Activated T-cell treated with anti-CD3 and anti-CD28 coated beads, Interleukin-2, amount 50 U/mL, for 24 hours (primary cell): ENCODE data around the gene COMMD10.

Experiments used
- DNase-seq: peaks from one replicate; pipeline ENCODE4 v3.0.0-alpha.2; 2020
- H3K27ac Mint-ChIP-seq: 2 replicates; pipeline ENCODE4 v1.8.0; 2020; ENCODE audit warnings: mild to moderate bottlenecking, mixed read lengths
- H3K27me3 Mint-ChIP-seq: 2 replicates; pipeline ENCODE4 v1.8.0; 2020; ENCODE audit warnings: mixed read lengths
- H3K36me3 Mint-ChIP-seq: 2 replicates; pipeline ENCODE4 v1.8.0; 2020; ENCODE audit warnings: low read depth, mixed read lengths
- H3K4me1 Mint-ChIP-seq: 2 replicates; pipeline ENCODE4 v1.8.0; 2020; ENCODE audit warnings: low read depth, mixed read lengths
- H3K4me3 Mint-ChIP-seq: 2 replicates; pipeline ENCODE4 v1.8.0; 2020; ENCODE audit warnings: mild to moderate bottlenecking, moderate library complexity, mixed read lengths
- H3K9me3 Mint-ChIP-seq: 2 replicates; pipeline ENCODE4 v1.8.0; 2020; ENCODE audit warnings: mixed read lengths

The COMMD10 gene

GRCh38 chr5:116212225-116212624 lies 127.4 kb downstream of the COMMD10 start:
- Mint-ChIP-seq H3K36me3 (peaks cover 5% of the 10 kb centered on the region), H3K4me3 (no peak overlapping the region), H3K9me3 (no peaks in the 10 kb centered on the region), H3K4me1 (no peaks in the 10 kb centered on the region), H3K27me3 (no peaks in the 10 kb centered on the region), H3K27ac (no peak overlapping the region)
- no peak for DNase-seq

GRCh38 chr5:116216246-116216645 lies 131.4 kb downstream of the COMMD10 start:
- Mint-ChIP-seq H3K36me3 (peaks cover 19% of the 10 kb centered on the region), H3K9me3 (no peaks in the 10 kb centered on the region), H3K27ac (no peak overlapping the region), H3K4me1 (no peaks in the 10 kb centered on the region), H3K4me3 (no peak overlapping the region), H3K27me3 (no peaks in the 10 kb centered on the region)
- no peak for DNase-seq

GRCh38 chr5:116225281-116225922 lies 140.6 kb downstream of the COMMD10 start:
- DNase-seq = no peak
- H3K9me3 Mint-ChIP-seq = peaks cover 8% of the 10 kb centered on the region
- no peak overlapping the region for H3K27ac Mint-ChIP-seq

GRCh38 chr5:116229131-116229689 lies 144.4 kb downstream of the COMMD10 start:
- Mint-ChIP-seq H3K27ac (no peak overlapping the region), H3K9me3 (peaks cover 4% of the 10 kb centered on the region), H3K4me1 (no peaks in the 10 kb centered on the region), H3K4me3 (no peak overlapping the region), H3K36me3 (peaks cover 50% of the 10 kb centered on the region), H3K27me3 (no peaks in the 10 kb centered on the region)
- DNase-seq = no peak

More at GRCh38 chr5:116225281-116225922, 140.6 kb downstream of the COMMD10 start:
- Mint-ChIP-seq H3K36me3 (peaks cover 47% of the 10 kb centered on the region), H3K4me1 (no peaks in the 10 kb centered on the region), H3K27me3 (no peaks in the 10 kb centered on the region), H3K4me3 (no peak overlapping the region)

- no peaks in the 10 kb centered on the region for H3K9me3 Mint-ChIP-seq
- H3K4me1 Mint-ChIP-seq = no peaks in the 10 kb centered on the region
- no peak for DNase-seq
- no peak overlapping the region for H3K27ac Mint-ChIP-seq
- peaks cover 49% of the 10 kb centered on the region for H3K36me3 Mint-ChIP-seq
- no peaks in the 10 kb centered on the region for H3K27me3 Mint-ChIP-seq
- H3K4me3 Mint-ChIP-seq = no peak overlapping the region
These were observed 146.5 kb downstream of the COMMD10 start for GRCh38 chr5:116231288-116231687.

GRCh38 chr5:116234681-116235080 lies 149.9 kb downstream of the COMMD10 start:
- Mint-ChIP-seq H3K9me3 (no peaks in the 10 kb centered on the region), H3K27me3 (no peaks in the 10 kb centered on the region), H3K27ac (no peak overlapping the region), H3K36me3 (peaks cover 53% of the 10 kb centered on the region), H3K4me3 (no peak overlapping the region), H3K4me1 (no peaks in the 10 kb centered on the region)
- DNase-seq = no peak

GRCh38 chr5:116237917-116238500 lies 153.2 kb downstream of the COMMD10 start:
- DNase-seq = no peak
- Mint-ChIP-seq H3K27me3 (no peaks in the 10 kb centered on the region), H3K4me1 (no peaks in the 10 kb centered on the region), H3K4me3 (no peak overlapping the region), H3K9me3 (peaks cover 4% of the 10 kb centered on the region), H3K36me3 (peaks cover 67% of the 10 kb centered on the region), H3K27ac (no peak overlapping the region)

- no peak for DNase-seq
- Mint-ChIP-seq H3K9me3 (peaks cover 27% of the 10 kb centered on the region), H3K36me3 (peaks cover 71% of the 10 kb centered on the region), H3K4me3 (no peak overlapping the region), H3K27ac (no peak overlapping the region), H3K4me1 (no peaks in the 10 kb centered on the region), H3K27me3 (no peaks in the 10 kb centered on the region)
These were observed 157.5 kb downstream of the COMMD10 start for GRCh38 chr5:116242343-116242742.

GRCh38 chr5:116248432-116248831 lies 163.6 kb downstream of the COMMD10 start:
- Mint-ChIP-seq H3K4me1 (no peaks in the 10 kb centered on the region), H3K4me3 (no peak overlapping the region), H3K27ac (no peak overlapping the region), H3K27me3 (no peaks in the 10 kb centered on the region), H3K36me3 (peaks cover 46% of the 10 kb centered on the region), H3K9me3 (peaks cover 34% of the 10 kb centered on the region)
- no peak for DNase-seq

- peaks cover 29% of the 10 kb centered on the region for H3K9me3 Mint-ChIP-seq
- no peak overlapping the region for H3K4me3 Mint-ChIP-seq
- H3K27me3 Mint-ChIP-seq = no peaks in the 10 kb centered on the region
- H3K4me1 Mint-ChIP-seq = no peaks in the 10 kb centered on the region
- H3K36me3 Mint-ChIP-seq = peaks cover 43% of the 10 kb centered on the region
- DNase-seq = no peak
- H3K27ac Mint-ChIP-seq = no peak overlapping the region
These were observed 164.8 kb downstream of the COMMD10 start for GRCh38 chr5:116249648-116250047.

- DNase-seq = no peak
- Mint-ChIP-seq H3K9me3 (peaks cover 5% of the 10 kb centered on the region), H3K4me1 (no peaks in the 10 kb centered on the region), H3K36me3 (peaks cover 38% of the 10 kb centered on the region), H3K4me3 (no peak overlapping the region), H3K27ac (no peak overlapping the region), H3K27me3 (no peaks in the 10 kb centered on the region)
These were observed 171.9 kb downstream of the COMMD10 start for GRCh38 chr5:116256717-116257116.

GRCh38 chr5:116265471-116265870 lies 180.6 kb downstream of the COMMD10 start:
- no peak for DNase-seq
- H3K36me3 Mint-ChIP-seq = peaks cover 58% of the 10 kb centered on the region

GRCh38 chr5:116271446-116272025 lies 186.7 kb downstream of the COMMD10 start:
- Mint-ChIP-seq H3K27ac (no peak overlapping the region), H3K9me3 (peaks cover 18% of the 10 kb centered on the region), H3K27me3 (no peaks in the 10 kb centered on the region), H3K4me3 (no peak overlapping the region), H3K4me1 (no peaks in the 10 kb centered on the region), H3K36me3 (peaks cover 38% of the 10 kb centered on the region)
- DNase-seq = no peak

More at GRCh38 chr5:116265471-116265870, 180.6 kb downstream of the COMMD10 start:
- Mint-ChIP-seq H3K27me3 (no peaks in the 10 kb centered on the region), H3K9me3 (peaks cover 12% of the 10 kb centered on the region), H3K4me3 (no peak overlapping the region), H3K4me1 (no peaks in the 10 kb centered on the region), H3K27ac (no peak overlapping the region)

GRCh38 chr5:116272281-116272941 lies 187.6 kb downstream of the COMMD10 start:
- Mint-ChIP-seq H3K27me3 (no peaks in the 10 kb centered on the region), H3K4me1 (no peaks in the 10 kb centered on the region), H3K4me3 (no peak overlapping the region), H3K36me3 (peaks cover 37% of the 10 kb centered on the region), H3K27ac (no peak overlapping the region), H3K9me3 (peaks cover 18% of the 10 kb centered on the region)
- DNase-seq = no peak
